ENCODE data around the gene PCOLCE2.

Gene PCOLCE2

GRCh38 chr3:142863930-142864920 is 24.7 kb downstream of the PCOLCE2 start:
- no peak for DNase-seq (ENCODE audit: extremely low read depth, low read depth)
- no peak for TF ChIP-seq CTCF (IDR thresholded peaks at IDR 0.05; ENCODE audit: low read depth, low read length)

GRCh38 chr3:142863010-142863817 is 25.7 kb downstream of the PCOLCE2 start:
- no peak for TF ChIP-seq CTCF (IDR thresholded peaks at IDR 0.05; ENCODE audit: low read depth, low read length)
- no peak for DNase-seq (ENCODE audit: extremely low read depth, low read depth)

- no peak for DNase-seq (ENCODE audit: extremely low read depth, low read depth)
- no peak for TF ChIP-seq CTCF (IDR thresholded peaks at IDR 0.05; ENCODE audit: low read depth, low read length)
Observed at GRCh38 chr3:142861926-142862325, 27.0 kb downstream of the PCOLCE2 start.

GRCh38 chr3:142858043-142858442 is 30.8 kb downstream of the PCOLCE2 start:
- no peak for DNase-seq (ENCODE audit: extremely low read depth, low read depth)
- TF ChIP-seq CTCF (IDR thresholded peaks at IDR 0.05; ENCODE audit: low read depth, low read length) = no peak

GRCh38 chr3:142857056-142857455 is 31.8 kb downstream of the PCOLCE2 start:
- DNase-seq (ENCODE audit: extremely low read depth, low read depth) = no peak
- no peak for TF ChIP-seq CTCF (IDR thresholded peaks at IDR 0.05; ENCODE audit: low read depth, low read length)

- no peak for DNase-seq (ENCODE audit: extremely low read depth, low read depth)
- no peak for TF ChIP-seq CTCF (IDR thresholded peaks at IDR 0.05; ENCODE audit: low read depth, low read length)
Observed at GRCh38 chr3:142853270-142854168, 35.4 kb downstream of the PCOLCE2 start.

All from AG09319 (cell line).